A549 (cell line): ENCODE data around the gene FSTL4. TPM values are rescaled to one million over a fixed set of nuclear protein-coding genes. Genes with fewer than 3 reads are reported as not detected.

ENCODE experiments used
- ATAC-seq, 2 experiments: fragments of 200-7000 bp in 1 of 2; fragments of >200 bp in 1 of 2; cut with Nextera tagmentation in 1 of 2; cut with Tn5 transposase in 1 of 2; 3 replicates each; pipeline versions ENCODE4 v1.8.0 to v1.9.1; 2018 to 2020; ENCODE audit warnings: mild to moderate bottlenecking in 1 of 2, moderate library complexity in 1 of 2
- CTCF ChIA-PET: fragments of 300-600 bp; sonication (Branson Sonifier 250); formaldehyde crosslinking; extraction: SDS; loops from one replicate; lab custom pipeline; 2021; ENCODE audit warnings: antibody characterized with exemption, inconsistent platforms; lab: Yijun Ruan, JAX
- POLR2A ChIA-PET: fragments of 350-600 bp; formaldehyde crosslinking; extraction: SDS; loops from one replicate; lab custom pipeline; 2021; ENCODE audit warnings: antibody characterized with exemption, inconsistent platforms; lab: Yijun Ruan, JAX
- DNase-seq, 2 experiments: peaks; one replicate each; pipeline versions ENCODE4 v3.0.0 to v3.0.0-alpha.2; 2011 to 2016; ENCODE audit warnings: low read depth in 1 of 2, low spot score in 1 of 2
- FAIRE-seq: peaks from 2 replicates; lab custom pipeline; 2011; peaks lifted over from hg19 to GRCh38; lab: Jason Lieb, UNC
- H3K27ac ChIP-seq, 2 experiments: fragments of >200 bp; sonication (Bioruptor Twin); formaldehyde crosslinking; 3 replicates each; pipeline ENCODE4 v1.5.1; 2016 to 2017
- H3K4me1 ChIP-seq: fragments of >200 bp; sonication (Bioruptor Twin); formaldehyde crosslinking; 3 replicates; pipeline ENCODE4 v1.6.1; 2016
- H3K4me2 ChIP-seq: fragments of >200 bp; sonication (Bioruptor Twin); formaldehyde crosslinking; 3 replicates; pipeline ENCODE4 v1.6.1; 2016
- H3K4me3 ChIP-seq: fragments of >200 bp; sonication (Bioruptor Twin); formaldehyde crosslinking; 3 replicates; pipeline ENCODE4 v1.5.1; 2016
- H3K9me3 ChIP-seq: fragments of >200 bp; sonication (Bioruptor Twin); formaldehyde crosslinking; 3 replicates; pipeline ENCODE4 v1.6.1; 2016
- EHF ChIP-seq: fragments of 250-450 bp; sonication (Bioruptor Pico); IDR thresholded peaks from 2 replicates; pipeline ENCODE4 v1.5.0; 2020; ENCODE audit warnings: mild to moderate bottlenecking
- EP300 ChIP-seq, 2 experiments: fragments of >200 bp; sonication (Bioruptor Twin); formaldehyde crosslinking; IDR thresholded peaks; 2 replicates in 1 of 2; 3 replicates in 1 of 2; pipeline ENCODE4 v1.6.1; 2016 to 2017
- FOSL2 ChIP-seq, 2 experiments: fragments of 450-650 bp in 1 of 2; fragments of >200 bp in 1 of 2; sonication (Bioruptor Twin) in 1 of 2; formaldehyde crosslinking; IDR thresholded peaks; 2 replicates each; pipeline versions ENCODE4 v1.5.0 to v1.6.1; 2016 to 2020; ENCODE audit warnings: mild to moderate bottlenecking in 1 of 2, moderate library complexity in 1 of 2
- FOXS1 ChIP-seq: fragments of 250-450 bp; sonication (Bioruptor Pico); IDR thresholded peaks from 2 replicates; pipeline ENCODE4 v1.5.0; 2020; ENCODE audit warnings: mild to moderate bottlenecking, moderate library complexity
- HEYL ChIP-seq: fragments of 250-450 bp; sonication (Bioruptor Pico); IDR thresholded peaks from 2 replicates; pipeline ENCODE4 v1.8.0; 2021; ENCODE audit warnings: mild to moderate bottlenecking, moderate library complexity
- HOXA7 ChIP-seq: fragments of 250-450 bp; sonication (Bioruptor Pico); IDR thresholded peaks from 2 replicates; pipeline ENCODE4 v1.5.0; 2020; ENCODE audit warnings: mild to moderate bottlenecking, moderate library complexity
- HOXB13 ChIP-seq: fragments of 250-450 bp; sonication (Bioruptor Pico); IDR thresholded peaks from 2 replicates; pipeline ENCODE4 v1.5.0; 2020; ENCODE audit warnings: low read depth, mild to moderate bottlenecking, moderate library complexity
- JUN ChIP-seq, 2 experiments: fragments of >200 bp; sonication (Bioruptor Twin); formaldehyde crosslinking; IDR thresholded peaks; 2 replicates in 1 of 2; 3 replicates in 1 of 2; pipeline ENCODE4 v1.6.1; 2016 to 2017
- JUNB ChIP-seq: fragments of >200 bp; sonication (Bioruptor Twin); formaldehyde crosslinking; IDR thresholded peaks from 2 replicates; pipeline ENCODE4 v1.6.1; 2016
- KDM5A ChIP-seq: fragments of 200-600 bp; sonication (generic); IDR thresholded peaks from 2 replicates; pipeline ENCODE4 v1.6.1; 2016; ENCODE audit warnings: antibody characterized with exemption, mild to moderate bottlenecking
- MAFK ChIP-seq: fragments of 450-650 bp; IDR thresholded peaks from 2 replicates; pipeline ENCODE4 v1.6.1; 2014; ENCODE audit not compliant: partially characterized antibody
- PHF8 ChIP-seq: fragments of 200-600 bp; sonication (generic); IDR thresholded peaks from 2 replicates; pipeline ENCODE4 v1.6.1; 2016; ENCODE audit warnings: low read depth, mild to moderate bottlenecking, antibody characterized with exemption, moderate library complexity, borderline replicate concordance
- POLR2A ChIP-seq: IDR thresholded peaks from 2 replicates; pipeline ENCODE4 v1.6.1; 2012; ENCODE audit warnings: mild to moderate bottlenecking, low read length
- RARB ChIP-seq: fragments of 250-450 bp; sonication (Bioruptor Pico); IDR thresholded peaks from 2 replicates; pipeline ENCODE4 v1.8.0; 2021; ENCODE audit warnings: mild to moderate bottlenecking, moderate library complexity
- RFX5 ChIP-seq: fragments of 450-650 bp; IDR thresholded peaks from 2 replicates; pipeline ENCODE4 v1.7.1; 2014; ENCODE audit warnings: antibody characterized with exemption, mild to moderate bottlenecking, moderate library complexity
- RNF2 ChIP-seq: fragments of 200-600 bp; sonication (generic); IDR thresholded peaks from 2 replicates; pipeline ENCODE4 v1.6.1; 2016; ENCODE audit warnings: low read depth, mild to moderate bottlenecking, antibody characterized with exemption, moderate library complexity, borderline replicate concordance
- SMC3 ChIP-seq: fragments of >200 bp; sonication (Bioruptor Twin); formaldehyde crosslinking; IDR thresholded peaks from 3 replicates; pipeline ENCODE4 v1.6.1; 2018; ENCODE audit warnings: inconsistent platforms
- TP53 ChIP-seq: fragments of 250-450 bp; sonication (Bioruptor Pico); IDR thresholded peaks from 2 replicates; pipeline ENCODE4 v1.5.0; 2021; ENCODE audit warnings: mild to moderate bottlenecking, moderate library complexity
- ZFP36 ChIP-seq: fragments of 450-650 bp; IDR thresholded peaks from 2 replicates; pipeline ENCODE4 v1.6.1; 2014; ENCODE audit warnings: borderline replicate concordance; ENCODE audit not compliant: partially characterized antibody
- WGBS: methylation state at CpG from one replicate; pipeline ENCODE4 v1.1.6; 2017; ENCODE audit errors: missing lambda C conversion rate; 5-methylcytosine and 5-hydroxymethylcytosine counted together
- polyA plus RNA-seq, 4 experiments: library from polyadenylated mRNA; depleted of rRNA in 3 of 4; stranded (reverse); fragments of >200 nt; fragmentation: RNase III in 1 of 4; extraction: RNeasy Plus Mini Kit Qiagen cat#74134 plus additional on column Dnase treatment in 1 of 4; gene quantifications; 2 replicates in 3 of 4; 3 replicates in 1 of 4; pipeline ENCODE4 v1.2.3, GENCODE V29; 2011 to 2017
- TF ChIP-seq, protein P1 (sequence below): fragments of >200 bp; sonication (Bioruptor Twin); formaldehyde crosslinking; IDR thresholded peaks from 2 replicates; pipeline ENCODE4 v1.6.1; 2016
- TF ChIP-seq, protein P2 (sequence below): fragments of 250-450 bp; sonication (Bioruptor Pico); IDR thresholded peaks from 2 replicates; pipeline ENCODE4 v1.5.0; 2021; ENCODE audit warnings: mild to moderate bottlenecking, moderate library complexity, borderline replicate concordance
- TF ChIP-seq, protein P3 (sequence below): fragments of 450-650 bp; IDR thresholded peaks from 2 replicates; pipeline ENCODE4 v1.6.1; 2014; ENCODE audit warnings: antibody characterized with exemption
- TF ChIP-seq, protein P4 (sequence below): fragments of >200 bp; sonication (Bioruptor Twin); formaldehyde crosslinking; IDR thresholded peaks from 3 replicates; pipeline ENCODE4 v1.6.1; 2016
- TF ChIP-seq, protein P5 (sequence below): IDR thresholded peaks from 2 replicates; pipeline ENCODE4 v1.6.1; 2012
- TF ChIP-seq, protein P6 (sequence below): fragments of 200-600 bp; sonication (generic); IDR thresholded peaks from 2 replicates; pipeline ENCODE4 v1.6.1; 2016; ENCODE audit warnings: antibody characterized with exemption, mild to moderate bottlenecking, moderate library complexity

FSTL4 gene
- polyA plus RNA-seq, 2 of the 4 experiments (the other 2 are of a cell fraction): 1.6 to 1.8 TPM

DNA sequence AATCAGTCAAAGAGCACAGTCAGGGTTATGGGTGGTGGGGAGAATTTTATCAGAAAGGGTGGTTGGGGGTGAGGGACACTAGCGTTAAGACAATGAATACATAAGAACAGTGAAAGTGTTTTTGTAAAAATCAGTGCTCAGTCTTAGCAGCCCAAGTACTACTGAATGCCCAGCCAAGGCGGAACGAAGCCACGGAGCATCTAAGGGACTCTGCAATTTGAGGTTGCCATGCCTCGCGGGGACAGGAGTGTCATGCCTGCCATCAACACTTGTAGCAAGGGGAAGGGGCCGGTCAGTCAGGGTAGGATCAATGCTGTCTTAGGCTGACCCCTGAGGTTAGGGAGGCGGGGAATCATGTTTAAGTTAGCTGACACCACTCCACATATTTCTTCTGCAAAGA is 13.3 kb downstream of the FSTL4 start:
- 75% methylated on average over 8 of the region's 8 CpGs for WGBS
- ATAC-seq: no peak

DNA sequence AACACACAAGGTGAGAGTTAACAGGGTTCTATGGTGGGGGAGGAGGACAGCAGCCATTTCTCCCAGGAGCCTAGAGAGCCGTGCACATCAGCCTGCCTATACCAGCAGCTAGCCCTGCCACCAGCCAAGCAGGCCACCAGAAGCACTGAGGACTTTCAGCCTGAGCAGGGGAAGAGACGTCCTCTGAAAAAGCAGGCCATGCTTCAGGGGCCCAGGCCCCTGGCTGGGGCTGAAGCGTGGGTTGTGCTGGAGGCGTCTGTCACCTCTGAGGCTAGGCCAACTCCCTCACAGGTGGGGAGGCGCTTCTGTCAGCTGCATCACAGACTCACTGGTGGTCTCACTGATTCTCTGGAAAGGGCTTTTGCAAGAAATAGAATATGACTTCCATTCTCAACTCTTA is 16.3 kb downstream of the FSTL4 start:
- Histone ChIP-seq H3K27ac (no peak overlapping the region), H3K4me3 (no peak overlapping the region), H3K9me3 (no peaks in the 10 kb centered on the region), H3K4me1 (no peaks in the 10 kb centered on the region), H3K4me2 (no peak overlapping the region)
- 45% methylated on average over 5 of the region's 5 CpGs for WGBS
- ChIA-PET CTCF (no interaction called here), POLR2A (no interaction called here)
- TF ChIP-seq, protein P1, sequence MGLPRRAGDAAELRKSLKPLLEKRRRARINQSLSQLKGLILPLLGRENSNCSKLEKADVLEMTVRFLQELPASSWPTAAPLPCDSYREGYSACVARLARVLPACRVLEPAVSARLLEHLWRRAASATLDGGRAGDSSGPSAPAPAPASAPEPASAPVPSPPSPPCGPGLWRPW: no peak
- TF ChIP-seq, protein P2, sequence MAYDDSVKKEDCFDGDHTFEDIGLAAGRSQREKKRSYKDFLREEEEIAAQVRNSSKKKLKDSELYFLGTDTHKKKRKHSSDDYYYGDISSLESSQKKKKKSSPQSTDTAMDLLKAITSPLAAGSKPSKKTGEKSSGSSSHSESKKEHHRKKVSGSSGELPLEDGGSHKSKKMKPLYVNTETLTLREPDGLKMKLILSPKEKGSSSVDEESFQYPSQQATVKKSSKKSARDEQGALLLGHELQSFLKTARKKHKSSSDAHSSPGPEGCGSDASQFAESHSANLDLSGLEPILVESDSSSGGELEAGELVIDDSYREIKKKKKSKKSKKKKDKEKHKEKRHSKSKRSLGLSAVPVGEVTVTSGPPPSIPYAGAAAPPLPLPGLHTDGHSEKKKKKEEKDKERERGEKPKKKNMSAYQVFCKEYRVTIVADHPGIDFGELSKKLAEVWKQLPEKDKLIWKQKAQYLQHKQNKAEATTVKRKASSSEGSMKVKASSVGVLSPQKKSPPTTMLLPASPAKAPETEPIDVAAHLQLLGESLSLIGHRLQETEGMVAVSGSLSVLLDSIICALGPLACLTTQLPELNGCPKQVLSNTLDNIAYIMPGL: no peak
- TF ChIP-seq, protein P3, sequence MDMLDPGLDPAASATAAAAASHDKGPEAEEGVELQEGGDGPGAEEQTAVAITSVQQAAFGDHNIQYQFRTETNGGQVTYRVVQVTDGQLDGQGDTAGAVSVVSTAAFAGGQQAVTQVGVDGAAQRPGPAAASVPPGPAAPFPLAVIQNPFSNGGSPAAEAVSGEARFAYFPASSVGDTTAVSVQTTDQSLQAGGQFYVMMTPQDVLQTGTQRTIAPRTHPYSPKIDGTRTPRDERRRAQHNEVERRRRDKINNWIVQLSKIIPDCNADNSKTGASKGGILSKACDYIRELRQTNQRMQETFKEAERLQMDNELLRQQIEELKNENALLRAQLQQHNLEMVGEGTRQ: no peak
- TF ChIP-seq RNF2: no peak
- no peak for TF ChIP-seq TP53
- TF ChIP-seq HEYL: no peak
- TF ChIP-seq HOXB13: no peak
- TF ChIP-seq EHF (CRISPR knock-in tag): no peak
- no peak for TF ChIP-seq JUNB
- DNase-seq (no peak), ATAC-seq (no peak), FAIRE-seq (no peak)

More for the DNA sequence above, 13.3 kb downstream of the FSTL4 start:
- ChIA-PET POLR2A (no interaction called here), CTCF (no interaction called here)
- H3K27ac ChIP-seq: no peak overlapping the region
- DNase-seq: no peak
- FAIRE-seq: no peak
- H3K4me2 ChIP-seq: no peak overlapping the region
- no peaks in the 10 kb centered on the region for H3K4me1 ChIP-seq
- no peaks in the 10 kb centered on the region for H3K9me3 ChIP-seq
- H3K4me3 ChIP-seq: no peak overlapping the region
- TF ChIP-seq RARB (CRISPR knock-in tag) (no peak), FOSL2 (IDR thresholded peaks at IDR 0.05) (no peak), FOSL2 (CRISPR knock-in tag; IDR thresholded peaks at IDR 0.05) (no peak), HOXA7 (CRISPR knock-in tag) (no peak), EP300 (IDR thresholded peaks at IDR 0.05) (no peak), SMC3 (no peak), JUN (IDR thresholded peaks at IDR 0.05) (no peak), ZFP36 (no peak), MAFK (no peak), POLR2A (no peak), HEYL (no peak), FOXS1 (CRISPR knock-in tag) (no peak), RFX5 (no peak), PHF8 (no peak), KDM5A (no peak)
- TF ChIP-seq, protein P4, sequence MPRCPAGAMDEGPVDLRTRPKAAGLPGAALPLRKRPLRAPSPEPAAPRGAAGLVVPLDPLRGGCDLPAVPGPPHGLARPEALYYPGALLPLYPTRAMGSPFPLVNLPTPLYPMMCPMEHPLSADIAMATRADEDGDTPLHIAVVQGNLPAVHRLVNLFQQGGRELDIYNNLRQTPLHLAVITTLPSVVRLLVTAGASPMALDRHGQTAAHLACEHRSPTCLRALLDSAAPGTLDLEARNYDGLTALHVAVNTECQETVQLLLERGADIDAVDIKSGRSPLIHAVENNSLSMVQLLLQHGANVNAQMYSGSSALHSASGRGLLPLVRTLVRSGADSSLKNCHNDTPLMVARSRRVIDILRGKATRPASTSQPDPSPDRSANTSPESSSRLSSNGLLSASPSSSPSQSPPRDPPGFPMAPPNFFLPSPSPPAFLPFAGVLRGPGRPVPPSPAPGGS: no peak
- TF ChIP-seq, protein P5, sequence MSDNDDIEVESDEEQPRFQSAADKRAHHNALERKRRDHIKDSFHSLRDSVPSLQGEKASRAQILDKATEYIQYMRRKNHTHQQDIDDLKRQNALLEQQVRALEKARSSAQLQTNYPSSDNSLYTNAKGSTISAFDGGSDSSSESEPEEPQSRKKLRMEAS: no peak
- TF ChIP-seq, protein P6, sequence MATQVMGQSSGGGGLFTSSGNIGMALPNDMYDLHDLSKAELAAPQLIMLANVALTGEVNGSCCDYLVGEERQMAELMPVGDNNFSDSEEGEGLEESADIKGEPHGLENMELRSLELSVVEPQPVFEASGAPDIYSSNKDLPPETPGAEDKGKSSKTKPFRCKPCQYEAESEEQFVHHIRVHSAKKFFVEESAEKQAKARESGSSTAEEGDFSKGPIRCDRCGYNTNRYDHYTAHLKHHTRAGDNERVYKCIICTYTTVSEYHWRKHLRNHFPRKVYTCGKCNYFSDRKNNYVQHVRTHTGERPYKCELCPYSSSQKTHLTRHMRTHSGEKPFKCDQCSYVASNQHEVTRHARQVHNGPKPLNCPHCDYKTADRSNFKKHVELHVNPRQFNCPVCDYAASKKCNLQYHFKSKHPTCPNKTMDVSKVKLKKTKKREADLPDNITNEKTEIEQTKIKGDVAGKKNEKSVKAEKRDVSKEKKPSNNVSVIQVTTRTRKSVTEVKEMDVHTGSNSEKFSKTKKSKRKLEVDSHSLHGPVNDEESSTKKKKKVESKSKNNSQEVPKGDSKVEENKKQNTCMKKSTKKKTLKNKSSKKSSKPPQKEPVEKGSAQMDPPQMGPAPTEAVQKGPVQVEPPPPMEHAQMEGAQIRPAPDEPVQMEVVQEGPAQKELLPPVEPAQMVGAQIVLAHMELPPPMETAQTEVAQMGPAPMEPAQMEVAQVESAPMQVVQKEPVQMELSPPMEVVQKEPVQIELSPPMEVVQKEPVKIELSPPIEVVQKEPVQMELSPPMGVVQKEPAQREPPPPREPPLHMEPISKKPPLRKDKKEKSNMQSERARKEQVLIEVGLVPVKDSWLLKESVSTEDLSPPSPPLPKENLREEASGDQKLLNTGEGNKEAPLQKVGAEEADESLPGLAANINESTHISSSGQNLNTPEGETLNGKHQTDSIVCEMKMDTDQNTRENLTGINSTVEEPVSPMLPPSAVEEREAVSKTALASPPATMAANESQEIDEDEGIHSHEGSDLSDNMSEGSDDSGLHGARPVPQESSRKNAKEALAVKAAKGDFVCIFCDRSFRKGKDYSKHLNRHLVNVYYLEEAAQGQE: no peak
